GM19239 (cell line): Measurements from ENCODE around the gene MET.
"Not testable (repeated sequence)": the region's sequence is repeated elsewhere in the genome, so short reads cannot be mapped to it uniquely, and the experiment has no call there.

Source experiments
- DNase-seq: peaks from one replicate; pipeline ENCODE4 v3.0.0; 2011; ENCODE audit warnings: low spot score; ENCODE audit not compliant: insufficient read length
- FAIRE-seq: peaks from 2 replicates; lab custom pipeline; 2011; peaks lifted over from hg19 to GRCh38; lab: Jason Lieb, UNC

Gene MET

GRCh38 chr7:116799916-116800315, 127.9 kb downstream of the MET start:
- no peak for FAIRE-seq
- no peak for DNase-seq

- FAIRE-seq (no peak), DNase-seq (no peak)
Measured at GRCh38 chr7:116800594-116800993, 128.6 kb downstream of the MET start.

- no peak for DNase-seq
- no peak for FAIRE-seq
Measured at GRCh38 chr7:116801092-116801710, 129.2 kb downstream of the MET start.

GRCh38 chr7:116802144-116802745, 130.2 kb downstream of the MET start:
- DNase-seq: no peak
- FAIRE-seq: no peak

- DNase-seq: peak; percentile 15
- no peak for FAIRE-seq
Measured at GRCh38 chr7:116802746-116803152, 130.8 kb downstream of the MET start.

- FAIRE-seq (no peak), DNase-seq (no peak)
Measured at GRCh38 chr7:116804471-116804870, 132.5 kb downstream of the MET start.

GRCh38 chr7:116805100-116805544, 133.1 kb downstream of the MET start:
- no peak for FAIRE-seq

GRCh38 chr7:116806046-116806944, 134.3 kb downstream of the MET start:
- DNase-seq: no peak
- no peak for FAIRE-seq

More at GRCh38 chr7:116805100-116805544, 133.1 kb downstream of the MET start:
- DNase-seq: no peak

- FAIRE-seq: no peak
- DNase-seq: no peak
Measured at GRCh38 chr7:116807011-116807560, 135.1 kb downstream of the MET start.

GRCh38 chr7:116809636-116810266, 137.8 kb downstream of the MET start:
- peak; percentile 9 for DNase-seq
- peak; percentile 76 for FAIRE-seq

- no peak for DNase-seq
- no peak for FAIRE-seq
Measured at GRCh38 chr7:116810267-116811116, 138.5 kb downstream of the MET start.

- no peak for DNase-seq
- no peak for FAIRE-seq
Measured at GRCh38 chr7:116811768-116812167, 139.8 kb downstream of the MET start.

GRCh38 chr7:116812860-116813259, 140.9 kb downstream of the MET start:
- no peak for FAIRE-seq
- DNase-seq: no peak

- not testable (repeated sequence) for FAIRE-seq, DNase-seq
Measured at GRCh38 chr7:116813371-116813770, 141.4 kb downstream of the MET start.

- FAIRE-seq: no peak
- no peak for DNase-seq
Measured at GRCh38 chr7:116815041-116815440, 143.0 kb downstream of the MET start.

- FAIRE-seq: no peak
- no peak for DNase-seq
Measured at GRCh38 chr7:116820149-116820548, 148.2 kb downstream of the MET start.

- not testable (repeated sequence) for DNase-seq, FAIRE-seq
Measured at GRCh38 chr7:116821647-116822046, 149.7 kb downstream of the MET start.

- no peak for DNase-seq
- FAIRE-seq: no peak
Measured at GRCh38 chr7:116824449-116824848, 152.5 kb downstream of the MET start.

GRCh38 chr7:116828281-116828680, 156.3 kb downstream of the MET start:
- no peak for DNase-seq
- no peak for FAIRE-seq
